Measurements from ENCODE around the gene SPDEF. TPM values are rescaled to one million over a fixed set of nuclear protein-coding genes. Genes with fewer than 3 reads are reported as not detected.

The SPDEF gene
- total RNA-seq, 2 experiments from 2014 or later, result 0.34 to 0.54 TPM

DNA sequence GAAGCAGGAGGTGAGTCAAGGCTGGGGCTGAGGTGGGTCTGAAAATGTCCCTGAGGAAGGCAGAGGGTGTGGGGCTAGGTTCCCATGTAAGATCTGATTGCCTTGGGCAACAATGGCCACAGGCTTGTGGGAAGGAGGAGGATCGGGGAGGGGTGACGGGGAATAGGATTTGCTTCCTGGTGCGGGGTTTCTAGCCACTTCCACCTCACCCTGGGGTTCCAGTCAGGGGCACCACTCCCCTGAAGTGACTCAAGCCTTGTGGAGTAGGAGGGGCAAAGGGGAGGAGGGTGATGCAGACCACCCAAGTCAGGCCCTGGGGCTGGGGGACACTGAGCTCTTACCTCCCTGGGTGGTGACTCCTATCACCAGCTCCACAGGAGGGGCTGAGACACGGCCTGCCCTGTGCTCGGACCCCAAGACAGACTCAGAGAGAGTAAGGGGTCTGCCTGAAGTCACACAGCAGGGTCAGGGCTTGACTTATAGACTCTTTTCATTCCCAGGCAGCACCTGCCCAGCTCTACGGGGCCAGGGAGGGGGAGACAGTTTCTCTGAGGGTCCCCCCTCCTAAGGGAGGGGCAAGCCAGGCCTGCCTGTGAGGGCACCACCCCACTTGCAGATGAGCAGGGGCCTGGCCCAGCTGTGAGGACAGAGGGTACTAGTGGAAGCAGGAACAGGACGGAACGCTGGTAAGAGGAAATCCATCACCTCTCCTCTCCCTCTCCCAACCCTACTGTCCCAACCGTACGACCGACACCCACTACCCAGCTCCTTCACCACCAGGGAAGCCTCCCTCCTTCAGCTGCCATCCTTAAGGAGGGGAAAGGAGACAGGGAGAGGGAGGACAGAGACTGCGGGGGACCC, 12.4 kb upstream of the SPDEF start:
- CTCF ChIA-PET (ENCODE audit: unreplicated experiment), result interaction anchor here (0.6 kb wide), 1 partner anchor 575 kb away, joined by 3 read pairs; no protein-coding TSS in a partner anchor
- intact Hi-C loops (cut with micrococcal nuclease; ENCODE audit: unreplicated experiment), result no loop called here

DNA sequence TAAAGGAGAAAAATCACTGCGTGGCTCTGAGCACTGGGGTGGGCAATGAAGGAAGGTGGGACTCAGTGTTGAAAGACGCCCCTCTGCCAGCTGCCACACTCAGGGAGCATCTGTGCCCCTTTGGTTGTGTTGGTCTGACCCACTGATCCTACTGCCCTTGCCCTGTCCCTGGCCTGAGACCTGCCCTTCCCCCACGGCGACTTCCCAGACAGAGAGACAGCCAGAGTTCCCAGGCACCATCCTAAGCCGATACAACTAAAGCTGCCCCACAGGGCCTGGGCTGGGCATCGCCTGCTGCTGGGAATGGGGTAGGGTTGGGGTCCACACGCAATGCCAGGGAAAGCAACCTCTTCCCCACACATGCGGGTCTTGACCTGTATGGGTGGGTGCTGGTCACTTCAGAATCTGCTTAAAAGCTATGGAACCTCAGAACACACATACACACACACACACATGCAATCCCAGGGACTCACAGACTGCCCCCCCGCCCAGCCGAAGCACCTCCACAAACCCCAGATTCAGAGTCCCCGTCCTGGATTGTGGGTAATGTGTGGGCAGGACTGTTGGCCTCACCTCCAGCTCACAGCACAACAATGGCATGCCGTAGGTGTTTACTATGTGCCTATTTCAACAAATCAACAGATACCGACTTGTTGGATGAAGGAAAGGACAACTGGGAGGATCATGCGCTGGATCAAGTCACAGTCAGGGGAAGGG, 10.9 kb upstream of the SPDEF start:
- no peak for DNase-seq (ENCODE audit: low spot score)
- Histone ChIP-seq H3K4me2 (ENCODE audit: low read length) (no peak overlapping the region), H3K36me3 (ENCODE audit: insufficient read depth, low read length) (no peaks in the 10 kb centered on the region), H3K4me3 (ENCODE audit: low read depth, low read length, poor library complexity, severe bottlenecking) (no peak overlapping the region), H3K27ac (ENCODE audit: low read depth, low read length, poor library complexity, severe bottlenecking) (no peak overlapping the region), H3K9me2 (ENCODE audit: insufficient read depth, low read length) (no peaks in the 10 kb centered on the region), H3K9me3 (ENCODE audit: low read length) (no peaks in the 10 kb centered on the region), H3K79me2 (ENCODE audit: insufficient read depth, low read depth, low read length) (no peaks in the 10 kb centered on the region), H3K4me1 (ENCODE audit: insufficient read depth, low read length, poor library complexity, severe bottlenecking) (no peaks in the 10 kb centered on the region), H2AFZ (ENCODE audit: low read length) (no peak overlapping the region), H4K20me1 (ENCODE audit: insufficient read depth, low read length) (no peaks in the 10 kb centered on the region)
- no TSS peak for BruUV-seq (replicated peaks)
- POLR2A ChIA-PET, result interaction anchor here (0.5 to 0.7 kb wide), 2 partner anchors 335 to 1170 kb away, joined by 3 read pairs; no protein-coding TSS in a partner anchor
- CTCF ChIA-PET (ENCODE audit: unreplicated experiment), result interaction anchor here (0.6 kb wide), 1 partner anchor 599 kb away, joined by 3 read pairs; no protein-coding TSS in a partner anchor
- intact Hi-C loops (cut with micrococcal nuclease; ENCODE audit: unreplicated experiment), result no loop called here
- TF ChIP-seq, protein P1, sequence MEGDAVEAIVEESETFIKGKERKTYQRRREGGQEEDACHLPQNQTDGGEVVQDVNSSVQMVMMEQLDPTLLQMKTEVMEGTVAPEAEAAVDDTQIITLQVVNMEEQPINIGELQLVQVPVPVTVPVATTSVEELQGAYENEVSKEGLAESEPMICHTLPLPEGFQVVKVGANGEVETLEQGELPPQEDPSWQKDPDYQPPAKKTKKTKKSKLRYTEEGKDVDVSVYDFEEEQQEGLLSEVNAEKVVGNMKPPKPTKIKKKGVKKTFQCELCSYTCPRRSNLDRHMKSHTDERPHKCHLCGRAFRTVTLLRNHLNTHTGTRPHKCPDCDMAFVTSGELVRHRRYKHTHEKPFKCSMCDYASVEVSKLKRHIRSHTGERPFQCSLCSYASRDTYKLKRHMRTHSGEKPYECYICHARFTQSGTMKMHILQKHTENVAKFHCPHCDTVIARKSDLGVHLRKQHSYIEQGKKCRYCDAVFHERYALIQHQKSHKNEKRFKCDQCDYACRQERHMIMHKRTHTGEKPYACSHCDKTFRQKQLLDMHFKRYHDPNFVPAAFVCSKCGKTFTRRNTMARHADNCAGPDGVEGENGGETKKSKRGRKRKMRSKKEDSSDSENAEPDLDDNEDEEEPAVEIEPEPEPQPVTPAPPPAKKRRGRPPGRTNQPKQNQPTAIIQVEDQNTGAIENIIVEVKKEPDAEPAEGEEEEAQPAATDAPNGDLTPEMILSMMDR (conservative IDR thresholded peaks at IDR 0.05; ENCODE audit: low read length), result no peak
- no peak for TF ChIP-seq EZH2phosphoT487 (IDR thresholded peaks at IDR 0.05; ENCODE audit: borderline replicate concordance, low read depth, low read length)

More for the DNA sequence above, 12.4 kb upstream of the SPDEF start:
- no peaks in the 10 kb centered on the region for H3K79me2 ChIP-seq (ENCODE audit: insufficient read depth, low read depth, low read length)
- TF ChIP-seq, protein P1 (conservative IDR thresholded peaks at IDR 0.05; ENCODE audit: low read length), result no peak
- no peak for TF ChIP-seq EZH2phosphoT487 (IDR thresholded peaks at IDR 0.05; ENCODE audit: borderline replicate concordance, low read depth, low read length)
- POLR2A ChIA-PET, result no interaction called here
- H3K4me2 ChIP-seq (ENCODE audit: low read length), result no peak overlapping the region
- no peak for DNase-seq (ENCODE audit: low spot score)
- H3K4me3 ChIP-seq (ENCODE audit: low read depth, low read length, poor library complexity, severe bottlenecking), result no peak overlapping the region
- no peaks in the 10 kb centered on the region for H3K36me3 ChIP-seq (ENCODE audit: insufficient read depth, low read length)
- no peaks in the 10 kb centered on the region for H3K9me2 ChIP-seq (ENCODE audit: insufficient read depth, low read length)
- H4K20me1 ChIP-seq (ENCODE audit: insufficient read depth, low read length), result no peaks in the 10 kb centered on the region
- no peaks in the 10 kb centered on the region for H3K9me3 ChIP-seq (ENCODE audit: low read length)
- no TSS peak for BruUV-seq (replicated peaks)
- H3K27ac ChIP-seq (ENCODE audit: low read depth, low read length, poor library complexity, severe bottlenecking), result no peak overlapping the region
- H2AFZ ChIP-seq (ENCODE audit: low read length), result no peak overlapping the region
- H3K4me1 ChIP-seq (ENCODE audit: insufficient read depth, low read length, poor library complexity, severe bottlenecking), result no peaks in the 10 kb centered on the region
